ENCODE measurements around the gene GPR17. TPM values are rescaled to one million over a fixed set of nuclear protein-coding genes. Genes with fewer than 3 reads are reported as not detected.

GPR17 gene
- total RNA-seq, 1 experiment from 2014 or later: not detected

DNA sequence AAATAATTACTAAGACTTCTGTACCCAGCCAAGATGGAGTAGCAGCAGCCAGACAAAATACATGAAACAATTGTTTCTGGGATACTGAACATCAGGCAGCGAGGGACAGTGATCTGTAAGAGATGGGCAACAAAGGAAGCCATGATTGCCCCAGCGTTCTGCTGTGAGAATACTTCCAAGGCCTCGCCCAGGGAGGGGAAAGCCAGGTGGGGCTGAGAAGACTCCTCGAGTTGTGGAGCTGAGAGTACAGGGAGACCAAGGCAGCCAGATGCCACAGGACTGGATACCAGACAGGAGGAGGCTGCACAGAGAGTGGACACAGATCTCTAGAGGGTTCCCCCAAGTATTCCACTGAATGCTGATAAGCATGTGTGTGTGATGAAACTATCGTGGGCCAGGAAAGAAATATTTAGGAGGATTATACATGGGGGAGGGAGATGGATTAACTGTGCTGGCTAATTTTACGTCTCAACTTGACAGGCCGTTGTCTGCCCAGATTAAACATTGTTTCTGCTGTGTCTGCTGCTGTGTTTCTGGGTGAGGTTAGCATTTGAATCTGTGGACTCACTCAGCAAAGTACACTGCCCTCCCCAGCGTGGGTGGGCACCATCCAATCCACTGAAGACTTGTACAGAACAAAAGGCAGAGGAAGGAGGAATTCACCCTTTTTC is 39.6 kb downstream of the GPR17 start:
- intact Hi-C loops (cut with micrococcal nuclease; ENCODE audit: unreplicated experiment): no loop called here
- H3K9me3 ChIP-seq (ENCODE audit: control insufficient read depth, insufficient read depth, low read depth, low read length): peaks cover 7% of the 10 kb centered on the region; the same call in 1 of the 2 replicates
- in situ Hi-C loops (cut with HindIII; ENCODE audit: low pct_unique_long_range_greater_than_20kb, low sequenced_read_pairs): no loop called here
- H3K4me3 ChIP-seq (ENCODE audit: low read depth in 2 of 2, low read length in 2 of 2): no peak overlapping the region
- ATAC-seq (no peak; the same call in 1 of the 2 replicates), DNase-seq (ENCODE audit: low read depth, low spot score) (no peak)
- no TSS peak for BruUV-seq (replicated peaks)
- no peak overlapping the region for H3K27ac ChIP-seq (ENCODE audit: low read length)
- H3K4me1 ChIP-seq (ENCODE audit: control insufficient read depth, insufficient read depth, low read length): no peaks in the 10 kb centered on the region
- ChIA-PET POLR2A (no interaction called here), CTCF (no interaction called here)
- no peak for TF ChIP-seq CTCF (IDR thresholded peaks at IDR 0.05)
- no peak for TF ChIP-seq SIN3A (IDR thresholded peaks at IDR 0.05; ENCODE audit: borderline replicate concordance, insufficient read depth, low read depth, low read length)
- TF ChIP-seq POLR2AphosphoS5 (IDR thresholded peaks at IDR 0.05; ENCODE audit: low read depth, low read length): no peak
- TF ChIP-seq, protein P1, sequence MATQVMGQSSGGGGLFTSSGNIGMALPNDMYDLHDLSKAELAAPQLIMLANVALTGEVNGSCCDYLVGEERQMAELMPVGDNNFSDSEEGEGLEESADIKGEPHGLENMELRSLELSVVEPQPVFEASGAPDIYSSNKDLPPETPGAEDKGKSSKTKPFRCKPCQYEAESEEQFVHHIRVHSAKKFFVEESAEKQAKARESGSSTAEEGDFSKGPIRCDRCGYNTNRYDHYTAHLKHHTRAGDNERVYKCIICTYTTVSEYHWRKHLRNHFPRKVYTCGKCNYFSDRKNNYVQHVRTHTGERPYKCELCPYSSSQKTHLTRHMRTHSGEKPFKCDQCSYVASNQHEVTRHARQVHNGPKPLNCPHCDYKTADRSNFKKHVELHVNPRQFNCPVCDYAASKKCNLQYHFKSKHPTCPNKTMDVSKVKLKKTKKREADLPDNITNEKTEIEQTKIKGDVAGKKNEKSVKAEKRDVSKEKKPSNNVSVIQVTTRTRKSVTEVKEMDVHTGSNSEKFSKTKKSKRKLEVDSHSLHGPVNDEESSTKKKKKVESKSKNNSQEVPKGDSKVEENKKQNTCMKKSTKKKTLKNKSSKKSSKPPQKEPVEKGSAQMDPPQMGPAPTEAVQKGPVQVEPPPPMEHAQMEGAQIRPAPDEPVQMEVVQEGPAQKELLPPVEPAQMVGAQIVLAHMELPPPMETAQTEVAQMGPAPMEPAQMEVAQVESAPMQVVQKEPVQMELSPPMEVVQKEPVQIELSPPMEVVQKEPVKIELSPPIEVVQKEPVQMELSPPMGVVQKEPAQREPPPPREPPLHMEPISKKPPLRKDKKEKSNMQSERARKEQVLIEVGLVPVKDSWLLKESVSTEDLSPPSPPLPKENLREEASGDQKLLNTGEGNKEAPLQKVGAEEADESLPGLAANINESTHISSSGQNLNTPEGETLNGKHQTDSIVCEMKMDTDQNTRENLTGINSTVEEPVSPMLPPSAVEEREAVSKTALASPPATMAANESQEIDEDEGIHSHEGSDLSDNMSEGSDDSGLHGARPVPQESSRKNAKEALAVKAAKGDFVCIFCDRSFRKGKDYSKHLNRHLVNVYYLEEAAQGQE (IDR thresholded peaks at IDR 0.05; ENCODE audit: insufficient read depth in 1 of 2, low read depth in 2 of 2, low read length in 1 of 2): no peak
- no peak for TF ChIP-seq TCF7L2 (IDR thresholded peaks at IDR 0.05; ENCODE audit: low read depth, low read length)
- no peaks in the 10 kb centered on the region for H3K36me3 ChIP-seq (ENCODE audit: control insufficient read depth, insufficient read depth, low read length)
- no peaks in the 10 kb centered on the region for H3K27me3 ChIP-seq (ENCODE audit: control insufficient read depth, insufficient read depth, low read length)

- ChIA-PET POLR2A (no interaction called here), CTCF (no interaction called here)
- Histone ChIP-seq H3K36me3 (ENCODE audit: control insufficient read depth, insufficient read depth, low read length) (no peaks in the 10 kb centered on the region), H3K27me3 (ENCODE audit: control insufficient read depth, insufficient read depth, low read length) (no peaks in the 10 kb centered on the region), H3K4me1 (ENCODE audit: control insufficient read depth, insufficient read depth, low read length) (no peaks in the 10 kb centered on the region), H3K27ac (ENCODE audit: low read length) (no peak overlapping the region), H3K9me3 (ENCODE audit: control insufficient read depth, insufficient read depth, low read depth, low read length) (peaks cover 7% of the 10 kb centered on the region; the same call in 1 of the 2 replicates), H3K4me3 (ENCODE audit: low read depth in 2 of 2, low read length in 2 of 2) (no peak overlapping the region)
- intact Hi-C loops (cut with micrococcal nuclease; ENCODE audit: unreplicated experiment): no loop called here
- ATAC-seq (no peak), DNase-seq (ENCODE audit: low read depth, low spot score) (no peak)
- in situ Hi-C loops (cut with HindIII; ENCODE audit: low pct_unique_long_range_greater_than_20kb, low sequenced_read_pairs): no loop called here
- BruUV-seq (replicated peaks): no TSS peak
- TF ChIP-seq POLR2AphosphoS5 (IDR thresholded peaks at IDR 0.05; ENCODE audit: low read depth, low read length) (no peak), SIN3A (IDR thresholded peaks at IDR 0.05; ENCODE audit: borderline replicate concordance, insufficient read depth, low read depth, low read length) (no peak), TCF7L2 (IDR thresholded peaks at IDR 0.05; ENCODE audit: low read depth, low read length) (no peak)
Observed at GRCh38 chr2:127688405-127688804, 42.5 kb downstream of the GPR17 start.

DNA sequence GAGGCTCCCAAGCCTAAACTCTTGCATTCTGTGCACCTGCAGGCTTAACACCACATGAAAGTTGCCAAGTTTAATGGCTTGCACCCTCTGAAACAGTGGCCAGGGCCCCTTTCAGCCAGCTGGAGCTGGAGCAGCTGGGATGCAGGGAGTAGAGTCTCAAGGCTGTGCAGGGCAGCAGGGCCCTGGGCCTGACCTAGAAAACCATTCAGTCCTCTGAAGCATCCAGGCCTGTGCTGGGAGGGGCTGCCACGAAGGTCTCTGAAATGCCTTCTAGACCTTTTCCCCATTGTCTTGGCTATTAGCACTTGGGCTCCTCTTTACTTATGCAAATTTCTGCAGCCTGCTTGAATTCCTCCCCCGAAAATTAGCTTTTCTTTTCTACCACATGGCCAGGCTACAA is 44.7 kb downstream of the GPR17 start:
- in situ Hi-C loops (cut with HindIII; ENCODE audit: low pct_unique_long_range_greater_than_20kb, low sequenced_read_pairs): no loop called here
- Histone ChIP-seq H3K27me3 (ENCODE audit: control insufficient read depth, insufficient read depth, low read length) (no peaks in the 10 kb centered on the region), H3K36me3 (ENCODE audit: control insufficient read depth, insufficient read depth, low read length) (no peaks in the 10 kb centered on the region), H3K27ac (ENCODE audit: low read length) (no peak overlapping the region), H3K9me3 (ENCODE audit: control insufficient read depth, insufficient read depth, low read depth, low read length) (peaks cover 7% of the 10 kb centered on the region; the same call in 1 of the 2 replicates), H3K4me3 (ENCODE audit: low read depth in 2 of 2, low read length in 2 of 2) (no peak overlapping the region), H3K4me1 (ENCODE audit: control insufficient read depth, insufficient read depth, low read length) (no peaks in the 10 kb centered on the region)
- CTCF ChIA-PET: no interaction called here
- ATAC-seq (no peak), DNase-seq (ENCODE audit: low read depth, low spot score) (no peak)
- no TSS peak for BruUV-seq (replicated peaks)
- POLR2A ChIA-PET: no interaction called here
- intact Hi-C loops (cut with micrococcal nuclease; ENCODE audit: unreplicated experiment): no loop called here
- TF ChIP-seq CTCF (IDR thresholded peaks at IDR 0.05): no peak
- no peak for TF ChIP-seq TCF7L2 (IDR thresholded peaks at IDR 0.05; ENCODE audit: low read depth, low read length)
- TF ChIP-seq POLR2AphosphoS5 (IDR thresholded peaks at IDR 0.05; ENCODE audit: low read depth, low read length): no peak
- TF ChIP-seq, protein P1 (IDR thresholded peaks at IDR 0.05; ENCODE audit: insufficient read depth in 1 of 2, low read depth in 2 of 2, low read length in 1 of 2): no peak
- TF ChIP-seq SIN3A (IDR thresholded peaks at IDR 0.05; ENCODE audit: borderline replicate concordance, insufficient read depth, low read depth, low read length): no peak
